ENCODE measurements around the gene TNFRSF11A.

TNFRSF11A gene

GRCh38 chr18:62301322-62301721, 23.8 kb upstream of the TNFRSF11A start:
- TF ChIP-seq CTCF (IDR thresholded peaks at IDR 0.05; ENCODE audit: borderline replicate concordance, insufficient read depth, low read depth, low read length): no peak
- no peak overlapping the region for H3K4me3 ChIP-seq (ENCODE audit: low read depth, low read length)

- no peak overlapping the region for H3K4me3 ChIP-seq (ENCODE audit: low read depth, low read length)
- no peak for TF ChIP-seq CTCF (IDR thresholded peaks at IDR 0.05; ENCODE audit: borderline replicate concordance, insufficient read depth, low read depth, low read length)
Observed at GRCh38 chr18:62312851-62313250, 12.3 kb upstream of the TNFRSF11A start.

GRCh38 chr18:62318228-62319180, 6.6 kb upstream of the TNFRSF11A start:
- H3K4me3 ChIP-seq (ENCODE audit: low read depth, low read length): no peak overlapping the region
- TF ChIP-seq CTCF (IDR thresholded peaks at IDR 0.05; ENCODE audit: borderline replicate concordance, insufficient read depth, low read depth, low read length): no peak

- no peak for TF ChIP-seq CTCF (IDR thresholded peaks at IDR 0.05; ENCODE audit: borderline replicate concordance, insufficient read depth, low read depth, low read length)
- no peak overlapping the region for H3K4me3 ChIP-seq (ENCODE audit: low read depth, low read length)
Observed at GRCh38 chr18:62321201-62321600, 3.9 kb upstream of the TNFRSF11A start.

GRCh38 chr18:62323483-62324180, 1.5 kb upstream of the TNFRSF11A start:
- H3K4me3 ChIP-seq (ENCODE audit: low read depth, low read length): no peak overlapping the region
- no peak for TF ChIP-seq CTCF (IDR thresholded peaks at IDR 0.05; ENCODE audit: borderline replicate concordance, insufficient read depth, low read depth, low read length)

GRCh38 chr18:62324181-62324828, 805 bp upstream of the TNFRSF11A start:
- no peak overlapping the region for H3K4me3 ChIP-seq (ENCODE audit: low read depth, low read length)
- TF ChIP-seq CTCF (IDR thresholded peaks at IDR 0.05; ENCODE audit: borderline replicate concordance, insufficient read depth, low read depth, low read length): no peak
